Subcutaneous adipose tissue (tissue), 4 donors: Measurements from ENCODE around the gene TBC1D12. TPM values are rescaled to one million over a fixed set of nuclear protein-coding genes. Genes with fewer than 3 reads are reported as not detected.

ENCODE experiments used
- total RNA-seq, 4 donors: library from RNA; depleted of rRNA; stranded (reverse); fragments of >200 nt; gene quantifications; one replicate each; pipeline ENCODE4 v1.1.0, GENCODE V29; 2016
- TF ChIP-seq, protein P1 (sequence below): fragments of 450-650 bp; IDR thresholded peaks from one replicate; pipeline ENCODE4 v1.5.1; 2016; ENCODE audit warnings: low read depth, mild to moderate bottlenecking, control low read depth, antibody characterized with exemption, moderate library complexity

TBC1D12 gene
- total RNA-seq, 4 donors from 2014 or later: 19.0 to 24.2 (median 20.5) TPM

- TF ChIP-seq, protein P1, sequence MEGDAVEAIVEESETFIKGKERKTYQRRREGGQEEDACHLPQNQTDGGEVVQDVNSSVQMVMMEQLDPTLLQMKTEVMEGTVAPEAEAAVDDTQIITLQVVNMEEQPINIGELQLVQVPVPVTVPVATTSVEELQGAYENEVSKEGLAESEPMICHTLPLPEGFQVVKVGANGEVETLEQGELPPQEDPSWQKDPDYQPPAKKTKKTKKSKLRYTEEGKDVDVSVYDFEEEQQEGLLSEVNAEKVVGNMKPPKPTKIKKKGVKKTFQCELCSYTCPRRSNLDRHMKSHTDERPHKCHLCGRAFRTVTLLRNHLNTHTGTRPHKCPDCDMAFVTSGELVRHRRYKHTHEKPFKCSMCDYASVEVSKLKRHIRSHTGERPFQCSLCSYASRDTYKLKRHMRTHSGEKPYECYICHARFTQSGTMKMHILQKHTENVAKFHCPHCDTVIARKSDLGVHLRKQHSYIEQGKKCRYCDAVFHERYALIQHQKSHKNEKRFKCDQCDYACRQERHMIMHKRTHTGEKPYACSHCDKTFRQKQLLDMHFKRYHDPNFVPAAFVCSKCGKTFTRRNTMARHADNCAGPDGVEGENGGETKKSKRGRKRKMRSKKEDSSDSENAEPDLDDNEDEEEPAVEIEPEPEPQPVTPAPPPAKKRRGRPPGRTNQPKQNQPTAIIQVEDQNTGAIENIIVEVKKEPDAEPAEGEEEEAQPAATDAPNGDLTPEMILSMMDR: no peak
These were observed 18.7 kb downstream of the TBC1D12 start for GRCh38 chr10:94420998-94421528.

- TF ChIP-seq, protein P1: no peak
These were observed 21.3 kb downstream of the TBC1D12 start for GRCh38 chr10:94423627-94424026.

DNA sequence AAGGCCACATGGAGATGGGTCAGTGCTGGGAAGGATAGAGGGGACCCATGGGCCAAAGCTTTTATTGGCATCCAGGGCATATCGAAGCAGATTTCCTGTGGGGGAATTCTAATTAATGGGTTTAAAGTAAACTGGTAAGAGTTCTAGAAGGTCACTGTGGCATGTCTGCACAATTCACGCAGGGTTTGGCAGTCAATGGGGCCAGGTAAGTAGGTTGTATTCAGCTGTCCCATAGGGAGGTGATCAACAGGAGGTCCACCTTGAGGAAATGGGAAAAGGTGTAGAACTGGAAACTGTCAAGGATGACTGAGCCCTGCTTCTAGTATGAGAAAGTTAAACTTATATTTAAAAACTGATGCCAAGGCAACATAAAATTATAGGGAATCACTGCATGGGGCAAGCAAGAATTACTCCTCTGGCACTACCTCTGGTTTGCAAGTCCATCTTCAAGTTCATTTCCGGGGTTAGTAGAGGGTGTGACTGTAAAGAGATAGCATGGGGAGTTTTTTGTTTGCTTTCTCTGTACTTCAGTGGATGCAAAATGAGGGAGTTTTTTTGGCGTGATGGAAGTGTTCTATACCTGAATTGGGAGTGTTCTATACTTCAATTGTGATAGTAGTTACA is 22.5 kb downstream of the TBC1D12 start:
- TF ChIP-seq, protein P1: no peak

DNA sequence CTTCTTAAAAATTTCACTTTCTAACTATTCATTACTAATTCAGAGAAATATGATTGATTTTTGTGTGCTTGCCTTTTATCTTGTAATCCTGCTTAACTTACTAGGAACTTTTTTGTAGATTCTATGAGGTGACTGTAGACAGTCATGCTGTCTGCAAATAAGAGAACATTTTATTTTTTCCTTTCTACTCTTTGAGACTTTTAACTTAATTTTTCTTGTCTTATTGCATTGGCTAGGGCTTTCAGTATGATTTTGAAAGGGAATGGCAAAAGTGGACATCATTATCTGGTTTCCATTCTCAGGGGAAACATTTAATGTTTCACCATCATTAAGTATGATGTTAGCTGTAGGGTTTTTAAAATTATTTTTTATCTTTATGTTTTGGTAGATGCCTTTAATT is 23.6 kb downstream of the TBC1D12 start:
- TF ChIP-seq, protein P1: no peak

DNA sequence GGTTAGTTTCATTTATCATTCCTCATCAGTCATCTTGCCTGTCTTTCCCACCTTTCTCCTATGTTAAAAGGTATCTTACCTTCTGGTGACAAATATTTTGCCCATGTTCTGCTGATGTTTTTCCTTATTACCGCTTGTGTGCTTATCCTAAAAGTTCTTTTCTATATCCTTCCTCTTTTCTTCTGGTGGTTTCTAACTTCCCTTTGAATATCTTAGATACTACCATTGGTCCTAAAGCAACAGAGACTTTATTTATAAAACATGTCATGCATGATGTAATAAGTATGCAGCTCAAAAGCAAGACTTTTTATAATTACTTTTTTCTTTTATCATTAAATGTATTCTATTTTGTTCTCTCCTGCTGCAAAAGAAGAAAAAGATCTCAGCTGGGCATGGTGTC is 24.8 kb downstream of the TBC1D12 start:
- TF ChIP-seq, protein P1: no peak

- TF ChIP-seq, protein P1: no peak
These were observed 26.7 kb downstream of the TBC1D12 start for GRCh38 chr10:94428766-94429707.

DNA sequence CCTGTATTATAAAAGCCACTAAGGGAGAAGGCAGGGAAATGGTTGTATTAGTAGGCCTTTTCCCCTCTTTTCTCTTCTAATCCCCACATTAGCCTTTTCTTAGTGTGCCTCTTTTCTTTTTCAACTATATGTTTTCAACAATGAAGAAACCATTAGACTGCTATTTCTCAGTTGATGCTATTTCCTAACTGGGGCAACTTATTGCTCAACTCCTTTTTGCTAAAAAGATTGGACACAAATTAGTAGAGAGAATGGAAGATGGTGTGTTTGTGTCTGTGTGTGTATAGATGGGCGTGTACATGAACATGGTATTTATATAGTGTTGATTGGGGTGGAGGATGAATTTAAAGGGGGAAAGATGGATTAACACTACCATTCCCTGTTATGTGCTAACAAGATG is 28.4 kb downstream of the TBC1D12 start:
- TF ChIP-seq, protein P1: no peak
